22Rv1 (cell line): Measurements from ENCODE around the gene SYNGR2.
A peak's percentile ranks its signal among the peaks of the same experiment; 100 is the strongest.

ENCODE experiments used
- H3K27ac ChIP-seq: fragments of 450-650 bp; 2 replicates; pipeline ENCODE4 v1.5.1; 2017
- ZFX ChIP-seq: fragments of 450-650 bp; IDR thresholded peaks from 2 replicates; pipeline ENCODE4 v1.6.1; 2017; ENCODE audit warnings: antibody characterized with exemption, borderline replicate concordance
- TF ChIP-seq, protein P1 (sequence below): fragments of 450-650 bp; IDR thresholded peaks from 2 replicates; pipeline ENCODE4 v1.5.1; 2017; ENCODE audit warnings: mild to moderate bottlenecking

Gene SYNGR2

GRCh38 chr17:78163881-78164747, 4.3 kb upstream of the SYNGR2 start:
- no peak overlapping the region for H3K27ac ChIP-seq
- no peak for TF ChIP-seq ZFX
- TF ChIP-seq, protein P1, sequence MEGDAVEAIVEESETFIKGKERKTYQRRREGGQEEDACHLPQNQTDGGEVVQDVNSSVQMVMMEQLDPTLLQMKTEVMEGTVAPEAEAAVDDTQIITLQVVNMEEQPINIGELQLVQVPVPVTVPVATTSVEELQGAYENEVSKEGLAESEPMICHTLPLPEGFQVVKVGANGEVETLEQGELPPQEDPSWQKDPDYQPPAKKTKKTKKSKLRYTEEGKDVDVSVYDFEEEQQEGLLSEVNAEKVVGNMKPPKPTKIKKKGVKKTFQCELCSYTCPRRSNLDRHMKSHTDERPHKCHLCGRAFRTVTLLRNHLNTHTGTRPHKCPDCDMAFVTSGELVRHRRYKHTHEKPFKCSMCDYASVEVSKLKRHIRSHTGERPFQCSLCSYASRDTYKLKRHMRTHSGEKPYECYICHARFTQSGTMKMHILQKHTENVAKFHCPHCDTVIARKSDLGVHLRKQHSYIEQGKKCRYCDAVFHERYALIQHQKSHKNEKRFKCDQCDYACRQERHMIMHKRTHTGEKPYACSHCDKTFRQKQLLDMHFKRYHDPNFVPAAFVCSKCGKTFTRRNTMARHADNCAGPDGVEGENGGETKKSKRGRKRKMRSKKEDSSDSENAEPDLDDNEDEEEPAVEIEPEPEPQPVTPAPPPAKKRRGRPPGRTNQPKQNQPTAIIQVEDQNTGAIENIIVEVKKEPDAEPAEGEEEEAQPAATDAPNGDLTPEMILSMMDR: no peak

- no peak overlapping the region for H3K27ac ChIP-seq
- TF ChIP-seq ZFX: no peak
- TF ChIP-seq, protein P1: no peak
Measured at GRCh38 chr17:78164748-78165607, 3.4 kb upstream of the SYNGR2 start.

GRCh38 chr17:78166416-78166815, 2.0 kb upstream of the SYNGR2 start:
- H3K27ac ChIP-seq: no peak overlapping the region
- TF ChIP-seq, protein P1: no peak
- no peak for TF ChIP-seq ZFX

GRCh38 chr17:78168903-78169793, 767 bp downstream of the SYNGR2 start:
- TF ChIP-seq, protein P1: no peak
- TF ChIP-seq ZFX: no peak
- H3K27ac ChIP-seq: peak overlapping the region; percentile 98

- peak overlapping the region; percentile 98 for H3K27ac ChIP-seq
- TF ChIP-seq, protein P1: no peak
Measured at GRCh38 chr17:78170692-78171590, 2.6 kb downstream of the SYNGR2 start.

DNA sequence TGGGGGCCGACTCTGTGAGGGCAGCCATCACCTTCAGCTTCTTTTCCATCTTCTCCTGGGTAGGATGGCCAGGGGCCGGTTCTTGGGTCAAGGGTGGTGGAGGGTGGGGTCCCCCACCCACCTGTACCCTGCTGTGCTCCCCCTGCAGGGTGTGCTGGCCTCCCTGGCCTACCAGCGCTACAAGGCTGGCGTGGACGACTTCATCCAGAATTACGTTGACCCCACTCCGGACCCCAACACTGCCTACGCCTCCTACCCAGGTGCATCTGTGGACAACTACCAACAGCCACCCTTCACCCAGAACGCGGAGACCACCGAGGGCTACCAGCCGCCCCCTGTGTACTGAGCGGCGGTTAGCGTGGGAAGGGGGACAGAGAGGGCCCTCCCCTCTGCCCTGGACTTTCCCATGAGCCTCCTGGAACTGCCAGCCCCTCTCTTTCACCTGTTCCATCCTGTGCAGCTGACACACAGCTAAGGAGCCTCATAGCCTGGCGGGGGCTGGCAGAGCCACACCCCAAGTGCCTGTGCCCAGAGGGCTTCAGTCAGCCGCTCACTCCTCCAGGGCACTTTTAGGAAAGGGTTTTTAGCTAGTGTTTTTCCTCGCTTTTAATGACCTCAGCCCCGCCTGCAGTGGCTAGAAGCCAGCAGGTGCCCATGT, 3.3 kb downstream of the SYNGR2 start:
- peak overlapping the region; percentile 98 for H3K27ac ChIP-seq
